Upper lobe of left lung (tissue), 6 donors: Measurements from ENCODE around the gene MYNN. TPM values are rescaled to one million over a fixed set of nuclear protein-coding genes. Genes with fewer than 3 reads are reported as not detected.

Experiments
- ATAC-seq, 2 donors: fragments of 200-7000 bp; cut with Tn5 transposase; one replicate each; pipeline ENCODE4 v1.9.1; 2022; ENCODE audit warnings: mild to moderate bottlenecking in 2 of 2, moderate library complexity in 2 of 2; ENCODE audit not compliant: low FRiP score in 2 of 2
- DNase-seq, 2 donors: peaks; one replicate each; pipeline ENCODE4 v3.0.0-alpha.2; 2019 to 2020
- H3K27ac ChIP-seq, 4 donors: fragments of 200-600 bp; sonication (generic); one replicate each; pipeline ENCODE4 v1.5.1; 2016 to 2019
- H3K27me3 ChIP-seq, 4 donors: fragments of 200-600 bp; sonication (generic); one replicate each; pipeline ENCODE4 v1.5.1; 2017 to 2019
- H3K36me3 ChIP-seq, 4 donors: fragments of 200-600 bp; sonication (generic); one replicate each; pipeline ENCODE4 v1.5.1; 2016 to 2019
- H3K4me1 ChIP-seq, 4 donors: fragments of 200-600 bp; sonication (generic); one replicate each; pipeline ENCODE4 v1.5.1; 2018 to 2019
- H3K4me3 ChIP-seq, 4 donors: fragments of 200-600 bp; sonication (generic); one replicate each; pipeline ENCODE4 v1.5.1; 2017 to 2019; ENCODE audit warnings: mild to moderate bottlenecking in 2 of 4, moderate library complexity in 1 of 4
- H3K9me3 ChIP-seq, 4 donors: fragments of 200-600 bp; sonication (generic); one replicate each; pipeline ENCODE4 v1.5.1; 2018 to 2019
- EP300 ChIP-seq, 4 donors: sonication (generic); formaldehyde crosslinking; IDR thresholded peaks; one replicate each; pipeline ENCODE4 v1.5.1; 2017; ENCODE audit warnings: antibody characterized with exemption in 4 of 4, control low read depth in 2 of 4
- POLR2A ChIP-seq, 4 donors: fragments of 450-650 bp; IDR thresholded peaks; one replicate each; pipeline ENCODE4 v1.5.1; 2016 to 2017; ENCODE audit warnings: antibody characterized with exemption in 4 of 4, mild to moderate bottlenecking in 2 of 4
- POLR2AphosphoS5 ChIP-seq, 2 donors: sonication (generic); formaldehyde crosslinking; IDR thresholded peaks; one replicate each; pipeline ENCODE4 v1.5.1; 2017; ENCODE audit warnings: antibody characterized with exemption in 2 of 2
- WGBS, 2 donors: methylation state at CpG; one replicate each; pipeline ENCODE4 v1.1.5; 2017 to 2018; 5-methylcytosine and 5-hydroxymethylcytosine counted together
- total RNA-seq, 6 donors: library from RNA; depleted of rRNA in 4 of 6; stranded (reverse); fragments of >200 nt in 4 of 6; gene quantifications; one replicate each; pipeline versions ENCODE4 v1.1.0 to v1.2.1, GENCODE V29; 2016 to 2021
- TF ChIP-seq, protein P1 (sequence below), 6 experiments: fragments of 450-650 bp in 4 of 6; fragments of 200-600 bp in 2 of 6; sonication (generic) in 2 of 6; IDR thresholded peaks; one replicate each; pipeline ENCODE4 v1.5.1; 2016 to 2019; ENCODE audit warnings: antibody characterized with exemption in 6 of 6
- donor health status: DM: no; HTN: no; CAD: no; lungs with moderate emphysema.
- donor health status: DM: no; HTN: yes; CAD: no; lungs with severe emphysema.

MYNN gene
- total RNA-seq, 6 donors from 2014 or later = 2.3 to 22.5 (median 10.9) TPM

DNA sequence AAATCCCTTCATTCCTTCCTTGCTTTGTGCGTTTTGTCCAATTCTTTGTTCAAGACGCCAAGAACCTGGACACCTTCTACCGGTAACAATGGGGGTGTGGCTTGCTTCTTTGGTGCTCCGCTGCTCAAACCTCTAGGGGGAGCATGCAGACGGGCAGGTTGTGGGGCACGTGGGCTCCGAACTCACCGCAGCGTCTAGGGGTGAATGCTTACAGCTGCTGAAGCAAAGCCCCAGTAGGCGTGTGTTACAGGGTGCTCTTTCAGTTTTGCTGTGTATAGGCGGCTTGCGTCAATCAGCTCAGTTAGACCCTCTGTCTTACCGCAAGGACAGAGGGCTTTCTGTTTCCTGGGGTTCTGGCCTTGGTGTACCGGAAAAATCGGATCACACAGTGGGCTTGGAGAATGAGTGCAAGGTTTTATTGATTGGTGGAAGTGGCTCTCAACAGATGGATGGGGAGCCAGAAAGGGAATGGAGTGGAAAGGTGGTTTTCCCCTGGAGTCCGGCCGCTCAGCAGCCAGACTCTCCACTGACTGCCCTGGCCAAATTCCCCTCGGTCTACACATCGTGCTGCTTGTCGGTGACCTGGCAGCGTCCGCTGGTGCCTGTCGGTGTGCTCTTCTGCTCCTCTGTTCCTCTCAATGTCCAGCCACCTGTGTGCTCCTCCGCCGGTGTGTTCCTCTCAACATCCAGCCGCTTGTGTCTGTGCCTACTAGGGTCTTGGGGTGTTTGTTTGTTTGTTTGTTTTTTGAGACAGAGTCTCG lies 40.7 kb downstream of the MYNN start:
- Histone ChIP-seq H3K4me3 (peak overlapping the region in 3 of 4 donors; percentile 56 to 76 (median 72)), H3K27me3 (no peaks in the 10 kb centered on the region), H3K4me1 (peaks cover 9 to 26% (median 26%) of the 10 kb centered on the region in 4 donors), H3K36me3 (no peaks in the 10 kb centered on the region), H3K27ac (no peak overlapping the region), H3K9me3 (peaks cover 0 to 7% (median 0%) of the 10 kb centered on the region in 4 donors)
- peak in 1 of 2 donors; percentile 28 for DNase-seq
- 64 to 72% methylated on average over 23 to 27 of the region's 27 CpGs for WGBS, 2 donors
- peak; percentile 43 to 79 for ATAC-seq
- TF ChIP-seq EP300 (IDR thresholded peaks at IDR 0.05) = no peak
- TF ChIP-seq POLR2A (IDR thresholded peaks at IDR 0.05) = no peak
- TF ChIP-seq POLR2AphosphoS5 (IDR thresholded peaks at IDR 0.05) = no peak
- TF ChIP-seq, protein P1, sequence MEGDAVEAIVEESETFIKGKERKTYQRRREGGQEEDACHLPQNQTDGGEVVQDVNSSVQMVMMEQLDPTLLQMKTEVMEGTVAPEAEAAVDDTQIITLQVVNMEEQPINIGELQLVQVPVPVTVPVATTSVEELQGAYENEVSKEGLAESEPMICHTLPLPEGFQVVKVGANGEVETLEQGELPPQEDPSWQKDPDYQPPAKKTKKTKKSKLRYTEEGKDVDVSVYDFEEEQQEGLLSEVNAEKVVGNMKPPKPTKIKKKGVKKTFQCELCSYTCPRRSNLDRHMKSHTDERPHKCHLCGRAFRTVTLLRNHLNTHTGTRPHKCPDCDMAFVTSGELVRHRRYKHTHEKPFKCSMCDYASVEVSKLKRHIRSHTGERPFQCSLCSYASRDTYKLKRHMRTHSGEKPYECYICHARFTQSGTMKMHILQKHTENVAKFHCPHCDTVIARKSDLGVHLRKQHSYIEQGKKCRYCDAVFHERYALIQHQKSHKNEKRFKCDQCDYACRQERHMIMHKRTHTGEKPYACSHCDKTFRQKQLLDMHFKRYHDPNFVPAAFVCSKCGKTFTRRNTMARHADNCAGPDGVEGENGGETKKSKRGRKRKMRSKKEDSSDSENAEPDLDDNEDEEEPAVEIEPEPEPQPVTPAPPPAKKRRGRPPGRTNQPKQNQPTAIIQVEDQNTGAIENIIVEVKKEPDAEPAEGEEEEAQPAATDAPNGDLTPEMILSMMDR (IDR thresholded peaks at IDR 0.05) = peak in 4 of 6 experiments; percentile 12 to 44 (median 26)

DNA sequence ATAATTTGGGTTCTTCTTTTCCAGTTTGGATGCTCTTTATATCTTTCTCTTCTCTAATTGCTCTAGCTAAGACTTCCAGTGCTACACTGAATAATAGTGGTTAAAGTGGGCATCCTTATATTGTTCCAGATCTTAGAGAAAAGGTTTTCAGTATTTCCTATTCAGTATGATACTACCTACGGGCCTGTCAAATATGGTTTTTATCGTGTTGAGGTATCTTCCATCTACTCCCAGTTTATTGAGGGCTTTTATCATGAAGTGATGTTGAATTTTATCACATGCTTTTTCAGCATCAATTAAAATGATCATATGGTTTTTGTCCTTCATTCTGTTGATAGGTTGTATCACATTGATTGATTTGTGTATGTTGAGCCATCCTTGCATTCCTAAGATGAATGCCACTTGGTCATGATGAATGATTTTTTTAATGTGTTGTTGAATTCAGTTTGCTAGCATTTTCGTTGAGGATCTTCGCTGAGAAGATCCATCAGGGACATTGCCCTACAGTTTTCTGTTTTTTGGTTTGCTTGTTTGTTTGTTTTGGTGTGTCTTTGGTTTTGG lies 42.5 kb downstream of the MYNN start:
- TF ChIP-seq POLR2A (IDR thresholded peaks at IDR 0.05) (no peak), EP300 (IDR thresholded peaks at IDR 0.05) (no peak), POLR2AphosphoS5 (IDR thresholded peaks at IDR 0.05) (no peak)
- TF ChIP-seq, protein P1 (IDR thresholded peaks at IDR 0.05) = no peak

DNA sequence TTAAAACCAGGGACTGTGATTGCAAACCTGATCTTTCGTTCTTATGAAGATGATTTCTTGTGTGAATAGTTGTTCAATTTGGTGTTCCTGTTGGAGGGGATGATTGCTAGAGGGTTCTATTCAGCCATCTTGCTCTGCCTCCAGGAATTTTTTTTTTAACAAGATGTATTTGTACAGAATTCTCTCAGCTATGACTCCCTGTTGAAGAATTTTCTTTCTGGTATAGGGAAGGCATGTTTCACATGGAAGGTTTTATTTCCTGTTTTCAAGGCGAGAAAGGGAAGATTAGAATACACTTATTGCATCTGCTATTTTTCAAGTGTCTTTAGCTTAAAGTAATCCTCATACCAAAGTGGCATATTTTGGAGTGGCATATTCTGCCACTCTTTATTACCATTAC lies 45.1 kb downstream of the MYNN start:
- WGBS, 2 donors = 70 to 76% methylated on average over 2 of the region's 2 CpGs
- no peak overlapping the region for H3K27ac ChIP-seq
- ATAC-seq (no peak), DNase-seq (no peak)
- H3K27me3 ChIP-seq = no peaks in the 10 kb centered on the region
- H3K4me1 ChIP-seq = peaks cover 2 to 10% (median 8%) of the 10 kb centered on the region in 4 donors
- TF ChIP-seq POLR2A (IDR thresholded peaks at IDR 0.05) (no peak), POLR2AphosphoS5 (IDR thresholded peaks at IDR 0.05) (no peak), EP300 (IDR thresholded peaks at IDR 0.05) (no peak)
- TF ChIP-seq, protein P1 (IDR thresholded peaks at IDR 0.05) = no peak
- no peak overlapping the region for H3K4me3 ChIP-seq
- peaks cover 0 to 7% (median 0%) of the 10 kb centered on the region in 4 donors for H3K9me3 ChIP-seq
- H3K36me3 ChIP-seq = no peaks in the 10 kb centered on the region

More for the DNA sequence above, 42.5 kb downstream of the MYNN start:
- Histone ChIP-seq H3K27ac (no peak overlapping the region), H3K36me3 (no peaks in the 10 kb centered on the region), H3K4me3 (no peak overlapping the region), H3K27me3 (no peaks in the 10 kb centered on the region), H3K9me3 (peaks cover 0 to 7% (median 0%) of the 10 kb centered on the region in 4 donors), H3K4me1 (peaks cover 9 to 26% (median 26%) of the 10 kb centered on the region in 4 donors)
- DNase-seq = no peak
- ATAC-seq = no peak
- WGBS, 2 donors = 91 to 93% methylated on average over 4 of the region's 4 CpGs

DNA sequence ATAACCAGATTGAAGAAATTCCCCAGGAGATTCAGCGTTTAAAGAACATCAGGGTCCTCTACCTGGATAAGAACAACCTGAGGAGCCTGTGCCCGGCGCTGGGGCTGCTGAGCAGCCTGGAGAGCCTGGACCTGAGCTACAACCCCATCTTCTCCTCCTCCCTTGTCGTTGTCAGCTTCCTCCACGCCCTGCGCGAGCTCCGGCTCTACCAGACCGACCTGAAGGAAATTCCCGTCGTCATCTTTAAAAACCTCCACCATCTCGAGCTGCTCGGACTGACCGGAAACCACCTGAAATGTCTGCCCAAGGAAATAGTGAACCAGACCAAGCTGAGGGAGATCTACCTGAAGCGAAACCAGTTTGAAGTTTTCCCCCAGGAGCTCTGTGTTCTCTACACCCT lies 48.9 kb downstream of the MYNN start:
- 94 to 97% methylated on average over 15 of the region's 15 CpGs for WGBS, 2 donors
- H3K4me1 ChIP-seq = no peaks in the 10 kb centered on the region
- no peak overlapping the region for H3K4me3 ChIP-seq
- H3K9me3 ChIP-seq = no peaks in the 10 kb centered on the region
- H3K27ac ChIP-seq = no peak overlapping the region
- DNase-seq (peak in 1 of 2 donors; percentile 51), ATAC-seq (no peak)
- TF ChIP-seq EP300 (IDR thresholded peaks at IDR 0.05) = no peak
- TF ChIP-seq POLR2A (IDR thresholded peaks at IDR 0.05) = no peak
- TF ChIP-seq, protein P1 (IDR thresholded peaks at IDR 0.05) = no peak
- no peak for TF ChIP-seq POLR2AphosphoS5 (IDR thresholded peaks at IDR 0.05)
- no peaks in the 10 kb centered on the region for H3K27me3 ChIP-seq
- H3K36me3 ChIP-seq = no peaks in the 10 kb centered on the region
